CD4-positive, alpha-beta T cell treated with Interferon alpha-2 for 1 hour (primary cell): ENCODE results near the gene CDKAL1.
"Not testable (repeated sequence)": the region's sequence is repeated elsewhere in the genome, so short reads cannot be mapped to it uniquely, and the experiment has no call there.

ENCODE experiments used
- DNase-seq, 2 donors: peaks; one replicate each; pipeline ENCODE4 v3.0.0-alpha.2; 2020 to 2022

CDKAL1 gene

GRCh38 chr6:20712011-20712410 lies 177.8 kb downstream of the CDKAL1 start:
- no peak for DNase-seq

GRCh38 chr6:20715135-20715806 lies 181.0 kb downstream of the CDKAL1 start:
- no peak for DNase-seq

- DNase-seq = no peak
Observed at GRCh38 chr6:20716865-20717264, 182.6 kb downstream of the CDKAL1 start.

GRCh38 chr6:20717743-20718142 lies 183.5 kb downstream of the CDKAL1 start:
- DNase-seq = no peak

GRCh38 chr6:20718705-20719653 lies 184.7 kb downstream of the CDKAL1 start:
- no peak for DNase-seq

GRCh38 chr6:20719980-20720379 lies 185.7 kb downstream of the CDKAL1 start:
- DNase-seq = no peak

GRCh38 chr6:20721121-20721520 lies 186.9 kb downstream of the CDKAL1 start:
- DNase-seq = not testable (repeated sequence)

- DNase-seq = no peak
Observed at GRCh38 chr6:20722455-20722854, 188.2 kb downstream of the CDKAL1 start.

GRCh38 chr6:20723236-20723635 lies 189.0 kb downstream of the CDKAL1 start:
- DNase-seq = no peak

GRCh38 chr6:20724443-20725190 lies 190.4 kb downstream of the CDKAL1 start:
- no peak for DNase-seq

GRCh38 chr6:20725235-20725634 lies 191.0 kb downstream of the CDKAL1 start:
- not testable (repeated sequence) for DNase-seq

- DNase-seq = no peak
Observed at GRCh38 chr6:20729086-20729485, 194.8 kb downstream of the CDKAL1 start.

- DNase-seq = not testable (repeated sequence)
Observed at GRCh38 chr6:20732362-20732761, 198.1 kb downstream of the CDKAL1 start.

- DNase-seq = no peak
Observed at GRCh38 chr6:20732896-20733295, 198.6 kb downstream of the CDKAL1 start.

- DNase-seq = no peak
Observed at GRCh38 chr6:20737912-20738311, 203.7 kb downstream of the CDKAL1 start.

- no peak for DNase-seq
Observed at GRCh38 chr6:20740088-20740487, 205.8 kb downstream of the CDKAL1 start.

- no peak for DNase-seq
Observed at GRCh38 chr6:20740727-20741126, 206.5 kb downstream of the CDKAL1 start.

- DNase-seq = no peak
Observed at GRCh38 chr6:20741490-20741889, 207.2 kb downstream of the CDKAL1 start.

GRCh38 chr6:20744911-20745557 lies 210.8 kb downstream of the CDKAL1 start:
- no peak for DNase-seq

- no peak for DNase-seq
Observed at GRCh38 chr6:20746024-20746423, 211.8 kb downstream of the CDKAL1 start.

GRCh38 chr6:20746805-20747558 lies 212.7 kb downstream of the CDKAL1 start:
- no peak for DNase-seq

- no peak for DNase-seq
Observed at GRCh38 chr6:20747991-20748390, 213.7 kb downstream of the CDKAL1 start.
